ENCODE measurements around the gene CDHR5. TPM values are rescaled to one million over a fixed set of nuclear protein-coding genes. Genes with fewer than 3 reads are reported as not detected.

The CDHR5 gene
- total RNA-seq, 2 donors from 2014 or later = 140 to 310 TPM

DNA sequence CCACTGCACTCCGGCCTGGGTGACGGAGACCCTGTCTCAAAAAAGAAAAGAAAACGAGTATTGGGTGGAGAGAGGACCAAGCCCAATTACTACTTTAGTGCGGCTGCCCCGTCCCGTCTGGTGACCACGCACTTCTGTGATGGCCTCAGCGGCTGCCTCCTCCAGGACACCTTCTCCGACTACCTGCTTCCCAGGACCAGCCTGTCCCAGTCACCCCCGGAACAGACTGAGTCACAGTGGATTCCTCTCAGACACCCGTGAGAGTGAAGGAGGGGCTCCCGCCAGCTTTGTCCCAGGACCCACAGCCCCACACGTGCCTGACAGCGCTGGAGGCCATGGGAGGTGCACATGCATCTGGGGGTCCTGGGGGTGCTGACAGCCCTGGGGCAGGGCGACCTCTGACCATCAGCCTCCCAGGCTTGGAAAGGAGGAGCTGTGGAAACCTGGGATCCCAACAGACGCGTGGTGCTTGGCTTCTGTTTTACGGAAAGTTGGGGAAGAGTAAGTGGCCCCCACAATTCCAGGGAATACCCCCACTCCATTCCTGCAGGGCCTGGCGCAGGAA lies 17.1 kb upstream of the CDHR5 start:
- H3K4me3 ChIP-seq = no peak overlapping the region
- no peaks in the 10 kb centered on the region for H3K9me3 ChIP-seq
- no peak for DNase-seq
- intact Hi-C loops (cut with DNase I) = no loop called here
- peaks cover 20% of the 10 kb centered on the region for H3K27me3 ChIP-seq
- H3K9ac ChIP-seq (ENCODE audit: low read depth in 2 of 2, low read length in 2 of 2) = no peak overlapping the region
- H3K4me1 ChIP-seq = no peaks in the 10 kb centered on the region
- TF ChIP-seq, protein P1, sequence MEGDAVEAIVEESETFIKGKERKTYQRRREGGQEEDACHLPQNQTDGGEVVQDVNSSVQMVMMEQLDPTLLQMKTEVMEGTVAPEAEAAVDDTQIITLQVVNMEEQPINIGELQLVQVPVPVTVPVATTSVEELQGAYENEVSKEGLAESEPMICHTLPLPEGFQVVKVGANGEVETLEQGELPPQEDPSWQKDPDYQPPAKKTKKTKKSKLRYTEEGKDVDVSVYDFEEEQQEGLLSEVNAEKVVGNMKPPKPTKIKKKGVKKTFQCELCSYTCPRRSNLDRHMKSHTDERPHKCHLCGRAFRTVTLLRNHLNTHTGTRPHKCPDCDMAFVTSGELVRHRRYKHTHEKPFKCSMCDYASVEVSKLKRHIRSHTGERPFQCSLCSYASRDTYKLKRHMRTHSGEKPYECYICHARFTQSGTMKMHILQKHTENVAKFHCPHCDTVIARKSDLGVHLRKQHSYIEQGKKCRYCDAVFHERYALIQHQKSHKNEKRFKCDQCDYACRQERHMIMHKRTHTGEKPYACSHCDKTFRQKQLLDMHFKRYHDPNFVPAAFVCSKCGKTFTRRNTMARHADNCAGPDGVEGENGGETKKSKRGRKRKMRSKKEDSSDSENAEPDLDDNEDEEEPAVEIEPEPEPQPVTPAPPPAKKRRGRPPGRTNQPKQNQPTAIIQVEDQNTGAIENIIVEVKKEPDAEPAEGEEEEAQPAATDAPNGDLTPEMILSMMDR (IDR thresholded peaks at IDR 0.05) = no peak
- no peak overlapping the region for H3K27ac ChIP-seq
- H3K36me3 ChIP-seq = no peaks in the 10 kb centered on the region

- no peaks in the 10 kb centered on the region for H3K9me3 ChIP-seq
- no peaks in the 10 kb centered on the region for H3K4me1 ChIP-seq
- TF ChIP-seq, protein P1 (IDR thresholded peaks at IDR 0.05) = no peak
- no peak overlapping the region for H3K27ac ChIP-seq
- no peak for DNase-seq
- intact Hi-C loops (cut with DNase I) = no loop called here
- H3K36me3 ChIP-seq = no peaks in the 10 kb centered on the region
- no peak overlapping the region for H3K4me3 ChIP-seq
- H3K9ac ChIP-seq (ENCODE audit: low read depth in 2 of 2, low read length in 2 of 2) = no peak overlapping the region
- H3K27me3 ChIP-seq = peaks cover 23% of the 10 kb centered on the region
Measured at GRCh38 chr11:640021-640706, 15.4 kb upstream of the CDHR5 start.

- Histone ChIP-seq H3K4me3 (no peak overlapping the region), H3K4me1 (no peaks in the 10 kb centered on the region), H3K27me3 (peaks cover 23% of the 10 kb centered on the region), H3K9ac (ENCODE audit: low read depth in 2 of 2, low read length in 2 of 2) (no peak overlapping the region), H3K9me3 (no peaks in the 10 kb centered on the region), H3K27ac (no peak overlapping the region), H3K36me3 (no peaks in the 10 kb centered on the region)
- no peak for DNase-seq
- intact Hi-C loops (cut with DNase I) = no loop called here
- TF ChIP-seq, protein P1 (IDR thresholded peaks at IDR 0.05) = no peak
Measured at GRCh38 chr11:639332-639955, 14.7 kb upstream of the CDHR5 start.

DNA sequence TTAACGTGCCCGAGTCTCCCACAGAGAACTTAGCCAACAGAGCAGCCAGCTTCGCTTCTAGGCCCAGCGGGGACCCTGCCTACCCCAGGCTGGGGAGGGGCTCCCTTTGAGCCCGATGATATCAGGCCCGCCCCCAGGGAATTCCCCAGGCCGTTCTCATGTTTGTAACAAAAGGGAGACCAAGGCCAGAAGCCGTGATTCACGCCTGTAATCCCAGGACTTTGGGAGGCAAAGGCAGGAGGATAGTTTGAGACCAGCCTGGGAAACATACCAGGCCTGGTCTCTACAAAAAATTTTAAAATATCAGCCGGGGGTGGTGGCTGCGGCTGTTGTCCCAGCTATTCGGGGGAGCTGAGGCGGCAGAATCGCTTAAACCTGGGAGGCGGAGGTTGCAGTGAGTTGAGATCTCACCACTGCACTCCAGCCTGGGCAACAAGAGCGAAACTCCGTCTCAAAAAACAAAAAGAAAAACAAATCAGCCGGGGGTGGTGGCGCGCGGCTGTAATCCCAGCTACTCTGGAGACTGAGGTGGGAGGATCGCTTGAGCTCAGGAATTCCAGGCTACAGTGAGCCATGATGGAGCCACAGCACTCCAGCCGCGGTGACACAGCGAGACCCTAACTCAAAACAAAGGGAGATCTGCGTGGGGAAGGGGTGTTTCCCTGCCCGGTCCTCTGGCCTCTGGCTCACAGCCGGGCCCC lies 14.0 kb upstream of the CDHR5 start:
- no peak overlapping the region for H3K27ac ChIP-seq
- H3K4me1 ChIP-seq = no peaks in the 10 kb centered on the region
- H3K36me3 ChIP-seq = no peaks in the 10 kb centered on the region
- intact Hi-C loops (cut with DNase I) = no loop called here
- peaks cover 23% of the 10 kb centered on the region for H3K27me3 ChIP-seq
- H3K9me3 ChIP-seq = no peaks in the 10 kb centered on the region
- TF ChIP-seq, protein P1 (IDR thresholded peaks at IDR 0.05) = no peak
- no peak overlapping the region for H3K9ac ChIP-seq (ENCODE audit: low read depth in 2 of 2, low read length in 2 of 2)
- H3K4me3 ChIP-seq = no peak overlapping the region
- no peak for DNase-seq

- intact Hi-C loops (cut with DNase I) = no loop called here
- Histone ChIP-seq H3K4me3 (peak overlapping the region; percentile 7), H3K9ac (ENCODE audit: low read depth in 2 of 2, low read length in 2 of 2) (no peak overlapping the region), H3K9me3 (no peaks in the 10 kb centered on the region), H3K36me3 (no peaks in the 10 kb centered on the region), H3K27me3 (peaks cover 23% of the 10 kb centered on the region), H3K4me1 (no peaks in the 10 kb centered on the region), H3K27ac (no peak overlapping the region)
- TF ChIP-seq, protein P1 (IDR thresholded peaks at IDR 0.05) = no peak
- DNase-seq = no peak
Measured at GRCh38 chr11:637593-638521, 13.1 kb upstream of the CDHR5 start.
